Testis (tissue), 3 donors: ENCODE data around the gene PRKN. TPM values are rescaled to one million over a fixed set of nuclear protein-coding genes. Genes with fewer than 3 reads are reported as not detected.
"Not testable (repeated sequence)": the region's sequence is repeated elsewhere in the genome, so short reads cannot be mapped to it uniquely, and the experiment has no call there.

ENCODE experiments used
- DNase-seq: peaks from one replicate; pipeline ENCODE4 v3.0.0-alpha.2; 2019
- H3K27ac ChIP-seq, 2 donors: fragments of 200-600 bp; sonication (generic); one replicate each; pipeline ENCODE4 v1.5.1; 2019
- H3K27me3 ChIP-seq: fragments of 200-600 bp; sonication (generic); one replicate; pipeline ENCODE4 v1.5.1; 2019
- H3K36me3 ChIP-seq: fragments of 200-600 bp; sonication (generic); one replicate; pipeline ENCODE4 v1.5.1; 2017; ENCODE audit warnings: low read depth; ENCODE audit errors: missing control alignments
- H3K4me1 ChIP-seq: fragments of 200-600 bp; sonication (generic); one replicate; pipeline ENCODE4 v1.5.1; 2019
- H3K4me3 ChIP-seq, 2 donors: fragments of 200-600 bp; sonication (generic); one replicate each; pipeline ENCODE4 v1.5.1; 2017 to 2019
- H3K9me3 ChIP-seq: fragments of 200-600 bp; sonication (generic); one replicate; pipeline ENCODE4 v1.5.1; 2017
- CTCF ChIP-seq, 3 experiments: fragments of 450-650 bp in 2 of 3; fragments of 200-600 bp in 1 of 3; sonication (generic) in 1 of 3; IDR thresholded peaks; one replicate each; pipeline ENCODE4 v1.5.1; 2016 to 2019; ENCODE audit warnings: antibody characterized with exemption in 3 of 3, mild to moderate bottlenecking in 2 of 3, moderate library complexity in 1 of 3
- POLR2A ChIP-seq: fragments of 450-650 bp; IDR thresholded peaks from one replicate; pipeline ENCODE4 v1.6.1; 2017; ENCODE audit warnings: antibody characterized with exemption, mild to moderate bottlenecking, moderate library complexity
- WGBS, 2 donors: methylation state at CpG; one replicate each; pipeline ENCODE4 v1.1.5; 2018; 5-methylcytosine and 5-hydroxymethylcytosine counted together
- intact Hi-C: fragments of 100-400 bp; cut with DNase I; formaldehyde crosslinking; loops from one replicate; pipeline ENCODE4 v1.15.1; 2023; ENCODE audit warnings: low total_unique reads
- polyA plus RNA-seq: library from polyadenylated mRNA; stranded (reverse); fragments of 350-450 nt; fragmentation: Illumina TruSeq; extraction: RNeasy Lipid Tissue Mini Kit (QIAGEN cat#74804); gene quantifications from one replicate; pipeline ENCODE4 v1.2.3, GENCODE V29; 2014; ENCODE audit warnings: low read depth, low replicate concordance; ENCODE audit not compliant: insufficient read depth
- total RNA-seq, 2 donors: library from RNA; depleted of rRNA; stranded (reverse); fragments of >200 nt; gene quantifications; one replicate each; pipeline ENCODE4 v1.2.3, GENCODE V29; 2016

PRKN gene
- total and polyA plus RNA-seq, 3 donors from 2014 or later, result 19.1 to 34.5 (median 28.8) TPM

GRCh38 chr6:162680367-162680766 lies 47.2 kb downstream of the PRKN start:
- Histone ChIP-seq H3K4me1 (peaks cover 8% of the 10 kb centered on the region), H3K27ac (no peak overlapping the region), H3K4me3 (no peak overlapping the region), H3K9me3 (no peaks in the 10 kb centered on the region), H3K27me3 (no peaks in the 10 kb centered on the region), H3K36me3 (no peaks in the 10 kb centered on the region)
- intact Hi-C loops, result no loop called here
- TF ChIP-seq CTCF (IDR thresholded peaks at IDR 0.05) (no peak), POLR2A (no peak)
- no peak for DNase-seq

GRCh38 chr6:162679681-162680080 lies 47.9 kb downstream of the PRKN start:
- TF ChIP-seq CTCF (IDR thresholded peaks at IDR 0.05) (no peak), POLR2A (no peak)
- intact Hi-C loops, result no loop called here
- H3K36me3 ChIP-seq, result no peaks in the 10 kb centered on the region
- no peaks in the 10 kb centered on the region for H3K9me3 ChIP-seq
- peaks cover 5% of the 10 kb centered on the region for H3K4me1 ChIP-seq
- WGBS, 2 donors, result 64 to 81% methylated on average over 1 of the region's 1 CpG
- no peak for DNase-seq
- no peak overlapping the region for H3K4me3 ChIP-seq
- no peak overlapping the region for H3K27ac ChIP-seq
- no peaks in the 10 kb centered on the region for H3K27me3 ChIP-seq

GRCh38 chr6:162678896-162679295 lies 48.7 kb downstream of the PRKN start:
- intact Hi-C loops, H3K4me3 ChIP-seq, H3K4me1 ChIP-seq, H3K27me3 ChIP-seq, H3K9me3 ChIP-seq, H3K36me3 ChIP-seq, H3K27ac ChIP-seq, DNase-seq: not testable (repeated sequence)
- WGBS, 2 donors, result 89 to 95% methylated on average over 7 of the region's 7 CpGs

GRCh38 chr6:162675503-162675902 lies 52.1 kb downstream of the PRKN start:
- TF ChIP-seq POLR2A (no peak), CTCF (IDR thresholded peaks at IDR 0.05) (no peak)
- Histone ChIP-seq H3K27me3 (no peaks in the 10 kb centered on the region), H3K9me3 (no peaks in the 10 kb centered on the region), H3K4me1 (no peaks in the 10 kb centered on the region), H3K27ac (no peak overlapping the region), H3K36me3 (no peaks in the 10 kb centered on the region), H3K4me3 (no peak overlapping the region)
- intact Hi-C loops, result no loop called here
- DNase-seq, result no peak

- Histone ChIP-seq H3K36me3 (no peaks in the 10 kb centered on the region), H3K4me1 (peaks cover 7% of the 10 kb centered on the region), H3K27me3 (no peaks in the 10 kb centered on the region), H3K4me3 (no peak overlapping the region), H3K9me3 (no peaks in the 10 kb centered on the region), H3K27ac (no peak overlapping the region)
- intact Hi-C loops, result no loop called here
- WGBS, 2 donors, result 86 to 95% methylated on average over 3 of the region's 3 CpGs
- no peak for DNase-seq
- no peak for TF ChIP-seq CTCF (IDR thresholded peaks at IDR 0.05)
- no peak for TF ChIP-seq POLR2A
These were observed 53.1 kb downstream of the PRKN start for GRCh38 chr6:162674452-162674851.
